A673 (cell line): ENCODE measurements around the gene TRIM27. TPM values are rescaled to one million over a fixed set of nuclear protein-coding genes. Genes with fewer than 3 reads are reported as not detected.
"Not testable (repeated sequence)": the region's sequence is repeated elsewhere in the genome, so short reads cannot be mapped to it uniquely, and the experiment has no call there.

Experiments used
- BruUV-seq: library from RNA; stranded (reverse); fragments of 400-500 nt; replicated peaks from 2 replicates; lab custom pipeline; 2021; lab: Mats Ljungman, UMichigan
- CTCF ChIA-PET: fragments of 300-600 bp; sonication (Branson Sonifier 250); formaldehyde crosslinking; loops from one replicate; lab custom pipeline; 2022; ENCODE audit warnings: antibody characterized with exemption; lab: Charles Lee
- POLR2A ChIA-PET: fragments of 300-600 bp; sonication (Branson Sonifier 250); formaldehyde crosslinking; loops from one replicate; lab custom pipeline; 2022; ENCODE audit warnings: antibody characterized with exemption; ENCODE audit not compliant: low non-redundant PET; lab: Charles Lee
- DNase-seq: peaks from one replicate; pipeline ENCODE4 v3.0.0-alpha.2; 2015; ENCODE audit warnings: low spot score
- H3K27ac ChIP-seq: fragments of 200-600 bp; sonication (generic); 2 replicates; pipeline ENCODE4 v1.5.1; 2016; ENCODE audit warnings: mixed run types, low read depth, mild to moderate bottlenecking, mixed read lengths, antibody characterized with exemption, low read length; ENCODE audit not compliant: poor library complexity, severe bottlenecking
- H3K27me3 ChIP-seq: fragments of 200-600 bp; sonication (generic); replicated peaks from 2 replicates; pipeline ENCODE4 v1.6.1; 2017; ENCODE audit warnings: mixed run types, low read depth, mild to moderate bottlenecking, mixed read lengths, antibody characterized with exemption, low read length; ENCODE audit not compliant: insufficient read depth, poor library complexity
- H3K36me3 ChIP-seq: fragments of 200-600 bp; sonication (generic); 2 replicates; pipeline ENCODE4 v1.6.1; 2016; ENCODE audit warnings: mixed run types, mild to moderate bottlenecking, mixed read lengths, antibody characterized with exemption, low read length; ENCODE audit not compliant: insufficient read depth, poor library complexity, severe bottlenecking
- H3K4me1 ChIP-seq: fragments of 200-600 bp; sonication (generic); 2 replicates; pipeline ENCODE4 v1.6.1; 2017; ENCODE audit warnings: mixed run types, mild to moderate bottlenecking, mixed read lengths, antibody characterized with exemption, low read length; ENCODE audit not compliant: insufficient read depth, poor library complexity, severe bottlenecking
- H3K4me3 ChIP-seq: fragments of 200-600 bp; sonication (generic); 2 replicates; pipeline ENCODE4 v1.5.1; 2016; ENCODE audit warnings: low read depth, mixed run types, mild to moderate bottlenecking, mixed read lengths, low read length; ENCODE audit not compliant: poor library complexity, severe bottlenecking
- H3K9me3 ChIP-seq: fragments of 200-600 bp; sonication (generic); 2 replicates; pipeline ENCODE4 v1.6.1; 2016; ENCODE audit warnings: mixed run types, low read depth, mild to moderate bottlenecking, mixed read lengths, antibody characterized with exemption, low read length; ENCODE audit not compliant: poor library complexity, severe bottlenecking
- CTCF ChIP-seq: fragments of 300-800, 200-600 bp; sonication (generic); conservative IDR thresholded peaks from 2 replicates; pipeline ENCODE4 v1.5.1; 2017; ENCODE audit warnings: low read depth, mild to moderate bottlenecking, antibody characterized with exemption, low read length, moderate library complexity, mixed read lengths
- EZH2 ChIP-seq: fragments of 200-600 bp; sonication (generic); IDR thresholded peaks from 2 replicates; pipeline ENCODE4 v1.6.1; 2017; ENCODE audit warnings: borderline replicate concordance, low read depth, mild to moderate bottlenecking, mixed read lengths, antibody characterized with exemption, low read length; ENCODE audit not compliant: poor library complexity, severe bottlenecking
- intact Hi-C: fragments of 100-400 bp; cut with micrococcal nuclease; formaldehyde crosslinking; loops from one replicate; pipeline ENCODE4 v1.10.0; 2022; ENCODE audit not compliant: unreplicated experiment
- total RNA-seq: library from RNA; stranded (reverse); gene quantifications from 2 replicates; pipeline ENCODE4 v1.2.3, GENCODE V29; 2021

Gene TRIM27
- total RNA-seq, 1 experiment from 2014 or later = 81.1 TPM

GRCh38 chr6:28876710-28877109 lies 47.1 kb downstream of the TRIM27 start:
- ChIA-PET POLR2A (no interaction called here), CTCF (no interaction called here)
- H3K27me3 ChIP-seq = no peaks in the 10 kb centered on the region
- no peak overlapping the region for H3K4me3 ChIP-seq
- H3K36me3 ChIP-seq = no peaks in the 10 kb centered on the region
- no peak overlapping the region for H3K27ac ChIP-seq
- intact Hi-C loops = no loop called here
- no TSS peak for BruUV-seq
- no peaks in the 10 kb centered on the region for H3K9me3 ChIP-seq
- no peak for DNase-seq
- TF ChIP-seq EZH2 (no peak), CTCF (no peak)
- no peaks in the 10 kb centered on the region for H3K4me1 ChIP-seq

DNA sequence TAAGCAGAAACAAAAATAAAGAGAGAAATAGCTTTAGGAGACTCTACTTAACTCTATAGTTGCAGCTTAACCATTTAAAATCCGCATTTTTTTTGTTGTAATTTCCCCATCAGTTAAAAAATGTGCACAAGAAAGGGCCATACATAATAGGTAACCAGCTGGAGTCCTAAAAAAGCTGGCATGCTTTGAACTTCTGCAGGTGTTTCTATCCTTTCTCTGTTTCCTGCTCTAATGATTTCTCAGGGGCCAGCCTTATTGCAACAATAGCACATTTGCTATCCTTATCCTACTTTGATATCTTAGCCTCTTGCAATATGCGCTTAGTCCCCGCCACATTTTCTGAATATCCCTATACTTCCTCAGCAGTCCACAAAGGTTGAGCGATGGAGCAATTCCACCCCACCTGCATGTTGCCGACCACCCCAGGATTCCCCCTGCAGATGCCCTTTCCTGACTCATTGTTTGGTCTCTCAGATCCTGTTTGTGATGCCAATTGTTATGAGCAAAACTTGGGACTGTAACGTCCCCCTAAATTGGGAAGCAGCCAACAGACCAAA lies 48.5 kb downstream of the TRIM27 start:
- POLR2A ChIA-PET = no interaction called here
- intact Hi-C loops = no loop called here

DNA sequence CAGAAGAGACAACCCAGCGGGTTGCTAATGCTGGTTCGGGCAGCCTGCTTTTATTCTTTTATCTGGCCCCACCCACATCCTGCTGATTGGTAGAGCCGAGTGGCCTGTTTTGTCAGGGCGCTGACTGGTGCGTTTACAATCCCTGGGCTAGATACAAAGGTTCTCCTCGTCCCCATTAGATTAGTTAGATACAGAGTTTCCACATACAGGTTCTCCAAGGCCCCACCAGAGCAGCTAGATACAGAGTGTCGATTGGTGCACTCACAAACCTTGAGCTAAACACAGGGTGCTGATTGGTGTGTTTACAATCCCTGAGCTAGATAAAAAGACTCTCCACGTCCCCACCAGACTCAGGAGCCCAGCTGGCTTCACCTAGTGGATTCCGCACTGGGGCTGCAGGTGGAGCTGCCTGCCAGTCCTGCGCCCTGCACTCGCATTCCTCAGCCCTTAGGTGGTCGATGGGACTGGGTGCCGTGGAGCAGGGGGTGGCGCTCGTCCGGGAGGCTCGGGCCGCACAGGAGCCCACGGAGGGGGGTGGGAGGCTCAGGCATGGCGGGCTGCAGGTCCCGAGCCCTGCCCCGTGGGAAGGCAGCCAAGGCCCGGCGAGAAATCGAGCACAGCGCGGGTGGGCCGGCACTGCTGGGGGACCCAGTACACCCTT lies 51.5 kb downstream of the TRIM27 start:
- BruUV-seq, intact Hi-C loops, H3K27me3 ChIP-seq, H3K27ac ChIP-seq, H3K36me3 ChIP-seq, POLR2A ChIA-PET, H3K9me3 ChIP-seq, H3K4me3 ChIP-seq, CTCF ChIA-PET, H3K4me1 ChIP-seq, DNase-seq: not testable (repeated sequence)

More for the DNA sequence above, 48.5 kb downstream of the TRIM27 start:
- no peak for TF ChIP-seq EZH2
- no peak for TF ChIP-seq CTCF
- DNase-seq = no peak
- no TSS peak for BruUV-seq
- Histone ChIP-seq H3K4me1 (no peaks in the 10 kb centered on the region), H3K4me3 (no peak overlapping the region), H3K36me3 (no peaks in the 10 kb centered on the region), H3K27ac (no peak overlapping the region), H3K27me3 (no peaks in the 10 kb centered on the region), H3K9me3 (no peaks in the 10 kb centered on the region)
- CTCF ChIA-PET = no interaction called here
